ENCODE measurements around the gene HOXC4.
"Not testable (repeated sequence)": the region's sequence is repeated elsewhere in the genome, so short reads cannot be mapped to it uniquely, and the experiment has no call there.

HOXC4 gene

DNA sequence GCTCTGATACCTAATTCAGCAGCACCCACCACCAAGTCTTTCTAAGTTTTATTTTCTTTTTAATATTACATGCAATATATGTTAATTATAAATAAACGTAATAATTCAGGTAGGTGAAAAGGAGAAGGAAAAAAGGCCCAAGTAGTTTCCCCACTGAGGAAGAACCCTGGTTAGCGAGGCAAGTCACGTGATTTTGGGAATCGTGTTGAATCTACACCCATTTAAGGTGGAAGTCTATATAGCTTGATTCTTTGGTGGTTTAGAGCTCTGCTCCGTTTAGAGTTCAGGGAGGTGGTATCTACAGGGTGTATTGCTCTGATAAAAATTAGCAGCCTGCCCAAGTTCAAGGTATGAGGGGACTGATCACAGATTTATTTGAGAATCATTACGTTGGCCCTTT is 47.0 kb downstream of the HOXC4 start:
- not testable (repeated sequence) for DNase-seq

DNA sequence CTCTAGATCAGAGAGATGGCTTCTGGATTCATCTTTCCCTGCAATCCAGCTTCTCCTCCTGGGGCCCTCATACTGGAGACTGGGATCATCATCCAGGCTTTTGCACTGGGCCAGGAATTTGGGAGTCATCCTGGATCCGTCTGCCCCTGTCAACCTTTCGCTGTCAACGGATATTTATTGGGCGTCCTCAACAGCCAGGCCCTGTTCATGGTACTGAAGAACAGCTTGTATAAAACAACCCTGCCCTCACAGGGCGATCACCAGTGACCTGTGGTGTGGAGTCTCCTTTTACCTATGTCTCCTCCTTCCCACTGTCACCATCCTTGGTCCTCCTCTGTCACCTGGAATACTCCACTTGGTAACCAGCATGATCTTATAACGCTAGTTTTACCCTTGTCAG is 48.6 kb downstream of the HOXC4 start:
- not testable (repeated sequence) for DNase-seq

DNA sequence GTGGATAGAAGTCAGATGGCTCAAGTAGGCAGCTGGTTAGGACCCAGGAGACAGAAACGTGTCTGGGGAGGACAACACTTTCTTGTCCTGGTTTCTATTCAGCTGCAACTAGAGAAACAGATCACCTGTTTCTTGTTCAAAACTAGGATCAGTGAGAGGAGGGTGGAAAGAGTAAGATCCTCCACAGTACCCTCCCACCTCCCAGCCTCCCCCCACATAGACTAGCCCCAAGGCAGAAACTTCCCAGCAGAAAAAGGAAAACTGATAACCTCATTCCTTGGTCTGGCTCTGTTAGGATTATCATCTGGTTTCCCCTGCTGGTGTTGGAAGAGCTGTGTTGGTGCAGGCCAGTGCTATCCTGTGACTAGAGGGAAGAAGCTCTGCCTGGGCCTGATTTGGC is 50.2 kb downstream of the HOXC4 start:
- DNase-seq: not testable (repeated sequence)
